ENCODE data around the gene NNMT. TPM values are rescaled to one million over a fixed set of nuclear protein-coding genes. Genes with fewer than 3 reads are reported as not detected.

Gene NNMT
- total RNA-seq, 1 experiment from 2014 or later = not detected

DNA sequence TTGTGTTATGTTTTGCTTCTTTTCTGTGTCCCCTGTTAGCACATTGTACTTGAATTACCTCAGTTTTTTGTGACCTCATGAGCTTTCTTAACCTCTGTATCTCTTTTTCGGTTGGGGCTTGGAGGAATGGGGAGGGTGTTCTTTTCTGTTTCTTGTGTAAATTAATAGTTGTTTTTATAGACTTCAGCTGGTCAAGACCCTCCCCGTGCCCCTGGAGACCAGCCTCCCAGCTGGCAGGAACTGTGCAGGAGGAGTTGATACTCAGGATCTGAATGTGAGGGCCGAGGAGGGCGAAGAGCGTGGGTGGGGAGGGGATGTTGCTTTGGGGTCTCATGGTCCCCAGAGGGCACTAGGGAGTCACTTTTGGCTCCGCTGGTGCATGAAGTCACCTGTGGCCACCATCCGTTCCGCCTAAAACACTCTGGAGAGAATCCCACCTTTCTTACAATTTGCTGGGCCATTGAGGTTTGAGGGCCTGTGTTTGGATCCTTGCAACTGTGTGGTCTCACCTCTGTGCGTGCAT is 44.3 kb upstream of the NNMT start:
- no peak overlapping the region for H4K91ac ChIP-seq (ENCODE audit: insufficient read length, low read depth, low read length)
- H3K79me1 ChIP-seq (ENCODE audit: insufficient read depth, low read depth, low read length, poor library complexity, severe bottlenecking) = no peaks in the 10 kb centered on the region
- H3K23me2 ChIP-seq (ENCODE audit: insufficient read length, low read depth, low read length, poor library complexity, severe bottlenecking) = no peaks in the 10 kb centered on the region
- no peak overlapping the region for H3K56ac ChIP-seq (ENCODE audit: insufficient read length, low read depth, low read length)
- Mint-ChIP-seq H3K27me3 (ENCODE audit: low read depth) (peaks cover 10% of the 10 kb centered on the region), H3K4me3 (no peak overlapping the region), H3K36me3 (ENCODE audit: insufficient read depth in 1 of 3, low read depth in 3 of 3) (no peaks in the 10 kb centered on the region), H3K27ac (no peak overlapping the region; a peak in 1 of 7 replicates), H3K4me1 (peaks cover 11 to 35% of the 10 kb centered on the region in 2 experiments), H3K9me3 (no peaks in the 10 kb centered on the region; a peak in 1 of 5 replicates)
- H3K9ac ChIP-seq (ENCODE audit: extremely low read depth, insufficient read length, low read length) = no peak overlapping the region
- no peak overlapping the region for H3K4ac ChIP-seq (ENCODE audit: low read depth, low read length)
- H3K14ac ChIP-seq (ENCODE audit: insufficient read depth, low read length) = no peak overlapping the region
- H3K79me2 ChIP-seq (ENCODE audit: insufficient read depth, low read length) = no peaks in the 10 kb centered on the region
- DNase-seq = peak; percentile 61
- H2AFZ ChIP-seq (ENCODE audit: low read length) = no peak overlapping the region
- H3K27me3 ChIP-seq (ENCODE audit: insufficient read depth, low read length) = no peaks in the 10 kb centered on the region
- no peak overlapping the region for H4K8ac ChIP-seq (replicated peaks; ENCODE audit: insufficient read length, low read depth, low read length)
- H4K20me1 ChIP-seq (ENCODE audit: control insufficient read depth, insufficient read depth, insufficient read length) = no peaks in the 10 kb centered on the region
- H2BK20ac ChIP-seq (ENCODE audit: low read depth, low read length, poor library complexity, severe bottlenecking) = no peak overlapping the region
- no CpG with 5 or more reads among the region's 9 CpGs for WGBS (ENCODE audit: extremely low coverage, insufficient read length, low lambda C conversion rate)
- no peak overlapping the region for H4K5ac ChIP-seq (ENCODE audit: insufficient read length, low read depth, low read length)
- H2AK5ac ChIP-seq (ENCODE audit: insufficient read length, low read length) = no peak overlapping the region
- H3T11ph ChIP-seq (ENCODE audit: low read length) = no peak overlapping the region
- TF ChIP-seq, protein P1, sequence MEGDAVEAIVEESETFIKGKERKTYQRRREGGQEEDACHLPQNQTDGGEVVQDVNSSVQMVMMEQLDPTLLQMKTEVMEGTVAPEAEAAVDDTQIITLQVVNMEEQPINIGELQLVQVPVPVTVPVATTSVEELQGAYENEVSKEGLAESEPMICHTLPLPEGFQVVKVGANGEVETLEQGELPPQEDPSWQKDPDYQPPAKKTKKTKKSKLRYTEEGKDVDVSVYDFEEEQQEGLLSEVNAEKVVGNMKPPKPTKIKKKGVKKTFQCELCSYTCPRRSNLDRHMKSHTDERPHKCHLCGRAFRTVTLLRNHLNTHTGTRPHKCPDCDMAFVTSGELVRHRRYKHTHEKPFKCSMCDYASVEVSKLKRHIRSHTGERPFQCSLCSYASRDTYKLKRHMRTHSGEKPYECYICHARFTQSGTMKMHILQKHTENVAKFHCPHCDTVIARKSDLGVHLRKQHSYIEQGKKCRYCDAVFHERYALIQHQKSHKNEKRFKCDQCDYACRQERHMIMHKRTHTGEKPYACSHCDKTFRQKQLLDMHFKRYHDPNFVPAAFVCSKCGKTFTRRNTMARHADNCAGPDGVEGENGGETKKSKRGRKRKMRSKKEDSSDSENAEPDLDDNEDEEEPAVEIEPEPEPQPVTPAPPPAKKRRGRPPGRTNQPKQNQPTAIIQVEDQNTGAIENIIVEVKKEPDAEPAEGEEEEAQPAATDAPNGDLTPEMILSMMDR (conservative IDR thresholded peaks at IDR 0.05) = peak; percentile 54
- no peak overlapping the region for H3K27ac ChIP-seq (ENCODE audit: insufficient read length, low read depth, low read length)
- no peaks in the 10 kb centered on the region for H3K9me3 ChIP-seq (ENCODE audit: control insufficient read depth, low read depth, low read length)
- H3K4me2 ChIP-seq (ENCODE audit: insufficient read depth, insufficient read length, low read length) = no peak overlapping the region
- H3K18ac ChIP-seq (ENCODE audit: insufficient read length, low read depth, low read length) = no peak overlapping the region
- H2BK15ac ChIP-seq (ENCODE audit: low read depth, low read length) = no peak overlapping the region
- no peak overlapping the region for H2BK12ac ChIP-seq (ENCODE audit: insufficient read length, low read depth, low read length)
- H3K4me1 ChIP-seq (ENCODE audit: insufficient read depth, low read length) = peaks cover 3% of the 10 kb centered on the region; the same call in 1 of the 2 replicates
- H2BK120ac ChIP-seq (ENCODE audit: low read depth, low read length, poor library complexity, severe bottlenecking) = no peak overlapping the region
- H2BK5ac ChIP-seq (ENCODE audit: insufficient read length, low read length) = no peak overlapping the region
- H3K23ac ChIP-seq (ENCODE audit: insufficient read length, low read depth, low read length) = no peak overlapping the region
